Measurements from ENCODE around the gene SH2B3.

The SH2B3 gene

GRCh38 chr12:111462210-111462769 lies 56.6 kb downstream of the SH2B3 start:
- peak; percentile 77 for DNase-seq (ENCODE audit: low read depth)
- TF ChIP-seq CTCF (conservative IDR thresholded peaks at IDR 0.05; ENCODE audit: control insufficient read depth, insufficient read depth, low read depth, low read length) = no peak
- H3K4me3 ChIP-seq (ENCODE audit: control insufficient read depth, low read depth, low read length) = no peak overlapping the region

GRCh38 chr12:111467092-111467856 lies 61.6 kb downstream of the SH2B3 start:
- H3K4me3 ChIP-seq (ENCODE audit: control insufficient read depth, low read depth, low read length) = no peak overlapping the region
- TF ChIP-seq CTCF (conservative IDR thresholded peaks at IDR 0.05; ENCODE audit: control insufficient read depth, insufficient read depth, low read depth, low read length) = no peak
- DNase-seq (ENCODE audit: low read depth) = peak; percentile 55

- H3K4me3 ChIP-seq (ENCODE audit: control insufficient read depth, low read depth, low read length) = no peak overlapping the region
- no peak for TF ChIP-seq CTCF (conservative IDR thresholded peaks at IDR 0.05; ENCODE audit: control insufficient read depth, insufficient read depth, low read depth, low read length)
- DNase-seq (ENCODE audit: low read depth) = peak; percentile 41
These were observed 62.1 kb downstream of the SH2B3 start for GRCh38 chr12:111467857-111468241.

- DNase-seq (ENCODE audit: low read depth) = no peak
- H3K4me3 ChIP-seq (ENCODE audit: control insufficient read depth, low read depth, low read length) = no peak overlapping the region
- TF ChIP-seq CTCF (conservative IDR thresholded peaks at IDR 0.05; ENCODE audit: control insufficient read depth, insufficient read depth, low read depth, low read length) = no peak
These were observed 63.7 kb downstream of the SH2B3 start for GRCh38 chr12:111469401-111469800.

GRCh38 chr12:111471236-111471635 lies 65.5 kb downstream of the SH2B3 start:
- TF ChIP-seq CTCF (conservative IDR thresholded peaks at IDR 0.05; ENCODE audit: control insufficient read depth, insufficient read depth, low read depth, low read length) = no peak
- no peak overlapping the region for H3K4me3 ChIP-seq (ENCODE audit: control insufficient read depth, low read depth, low read length)
- no peak for DNase-seq (ENCODE audit: low read depth)

GRCh38 chr12:111482462-111482861 lies 76.7 kb downstream of the SH2B3 start:
- TF ChIP-seq CTCF (conservative IDR thresholded peaks at IDR 0.05; ENCODE audit: control insufficient read depth, insufficient read depth, low read depth, low read length) = peak; percentile 17
- no peak for DNase-seq (ENCODE audit: low read depth)
- no peak overlapping the region for H3K4me3 ChIP-seq (ENCODE audit: control insufficient read depth, low read depth, low read length)
